HG02938 (cell line): ENCODE measurements around the gene NTN1.
A peak's percentile ranks its signal among the peaks of the same experiment; 100 is the strongest.

Source experiments
- ATAC-seq: cut with Tn5 transposase; IDR thresholded peaks from one replicate; pipeline ENCODE4 v1.9.1; 2021; ENCODE audit warnings: mild to moderate bottlenecking, moderate library complexity; ENCODE audit not compliant: unreplicated experiment

NTN1 gene

GRCh38 chr17:9228408-9229159 lies 207.3 kb downstream of the NTN1 start:
- ATAC-seq: no peak

DNA sequence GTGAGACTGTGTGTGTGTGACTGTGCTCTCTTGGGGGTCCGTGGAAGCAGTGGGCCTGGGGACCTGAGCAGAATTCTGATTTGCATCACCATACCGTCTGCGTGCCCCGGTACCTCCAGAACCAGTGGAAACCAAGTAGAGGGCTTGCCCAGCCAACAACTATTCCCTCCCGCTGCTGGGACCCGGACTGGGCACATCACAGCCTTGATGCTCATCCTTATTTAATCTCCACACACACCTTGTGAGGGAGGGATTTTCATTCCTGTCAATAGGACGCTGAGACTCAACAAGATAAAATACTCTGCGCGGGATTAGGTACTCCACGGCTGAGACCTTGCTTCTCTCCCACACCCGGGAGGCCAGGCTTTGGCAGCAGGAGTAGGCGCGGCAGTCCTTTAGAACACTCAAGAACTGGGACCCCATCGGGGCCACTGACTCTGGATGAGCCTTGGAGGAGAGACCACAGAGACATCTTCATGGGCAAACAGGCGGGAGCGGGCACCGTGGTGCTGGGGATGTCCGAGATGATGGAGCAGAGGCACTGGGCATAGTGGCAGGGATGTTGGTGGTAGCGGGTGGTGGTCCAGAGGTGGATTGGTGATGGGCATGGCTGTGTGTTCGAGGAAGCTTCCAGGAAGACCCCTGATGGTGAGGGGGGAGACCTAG lies 208.0 kb downstream of the NTN1 start:
- ATAC-seq: no peak

DNA sequence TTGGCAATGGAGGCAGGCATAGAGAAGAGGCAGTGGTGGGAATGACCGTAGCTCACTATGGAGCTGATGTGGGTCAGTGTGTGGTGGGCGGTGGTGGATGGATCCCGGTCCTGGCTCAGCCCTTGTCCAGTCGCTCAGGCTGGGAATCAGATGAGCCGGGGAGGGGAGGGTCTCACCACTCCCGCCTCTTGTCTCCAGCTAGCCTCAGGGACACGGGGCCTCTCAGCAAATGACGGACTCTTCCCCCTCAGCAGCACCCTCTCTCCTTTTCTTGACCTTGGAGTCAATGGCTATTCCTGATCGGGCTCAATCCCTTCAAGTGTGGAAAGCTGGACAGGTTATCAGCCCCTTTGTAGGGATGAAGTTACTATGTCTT lies 208.5 kb downstream of the NTN1 start:
- no peak for ATAC-seq

DNA sequence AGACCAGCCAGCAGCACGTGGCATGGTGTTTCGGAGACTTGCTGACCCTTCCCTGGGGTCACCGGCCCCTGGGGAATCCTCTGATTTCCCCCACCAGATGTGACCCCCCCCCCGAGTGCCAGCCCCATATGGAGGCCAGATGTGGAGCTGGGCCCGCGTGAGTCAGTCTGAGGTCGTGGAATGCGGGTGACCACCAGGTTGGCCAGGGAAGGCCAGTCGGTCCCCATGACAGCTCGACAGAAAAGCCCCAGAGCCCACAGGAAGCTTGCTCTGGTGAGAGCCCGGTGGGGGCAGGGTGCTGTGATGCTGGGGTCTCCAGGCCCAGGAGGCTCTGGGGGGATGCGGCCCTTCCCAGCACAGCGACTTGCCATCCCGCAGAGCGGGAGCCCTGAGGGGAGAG lies 209.0 kb downstream of the NTN1 start:
- ATAC-seq: no peak

GRCh38 chr17:9230861-9231260 lies 209.6 kb downstream of the NTN1 start:
- no peak for ATAC-seq

DNA sequence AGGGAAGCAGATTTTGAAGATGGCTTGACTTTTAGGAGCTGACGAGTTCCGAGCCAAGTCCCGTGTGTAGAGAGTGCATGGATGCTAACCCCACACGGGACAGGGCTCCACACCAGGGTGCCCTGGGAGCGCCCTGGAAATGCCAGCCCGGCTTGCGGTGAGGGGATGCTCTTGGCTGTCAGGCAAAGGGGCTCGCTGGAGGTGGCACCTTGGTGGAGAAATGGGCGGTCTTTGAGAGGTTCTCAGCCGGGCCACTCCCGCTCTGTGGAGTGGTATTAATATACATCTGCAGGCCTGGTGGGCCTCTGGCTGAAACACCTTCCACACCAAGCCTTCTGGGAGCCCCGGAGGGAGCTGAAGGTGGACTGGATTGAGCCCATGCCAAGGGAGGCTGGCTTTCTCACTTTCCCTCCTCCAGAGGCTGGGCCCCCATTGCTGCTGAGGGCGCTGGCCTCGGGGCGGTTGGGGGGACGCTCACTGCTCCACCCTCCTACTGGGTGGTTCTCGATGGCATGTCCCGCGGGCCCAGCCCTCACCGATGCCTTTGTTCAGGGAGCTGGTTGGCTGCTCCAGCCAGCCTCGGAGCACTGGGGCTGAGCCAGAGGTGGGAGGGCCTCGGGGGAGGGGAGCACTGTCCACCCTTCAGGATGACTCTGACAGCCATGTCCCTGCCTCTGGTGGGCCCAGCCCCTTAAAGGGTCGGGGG lies 210.3 kb downstream of the NTN1 start:
- no peak for ATAC-seq

GRCh38 chr17:9232155-9232475 lies 210.8 kb downstream of the NTN1 start:
- no peak for ATAC-seq

- ATAC-seq: no peak
Observed at GRCh38 chr17:9232591-9233270, 211.4 kb downstream of the NTN1 start.

- no peak for ATAC-seq
Observed at GRCh38 chr17:9233271-9233599, 211.9 kb downstream of the NTN1 start.

- no peak for ATAC-seq
Observed at GRCh38 chr17:9233761-9234160, 212.5 kb downstream of the NTN1 start.

DNA sequence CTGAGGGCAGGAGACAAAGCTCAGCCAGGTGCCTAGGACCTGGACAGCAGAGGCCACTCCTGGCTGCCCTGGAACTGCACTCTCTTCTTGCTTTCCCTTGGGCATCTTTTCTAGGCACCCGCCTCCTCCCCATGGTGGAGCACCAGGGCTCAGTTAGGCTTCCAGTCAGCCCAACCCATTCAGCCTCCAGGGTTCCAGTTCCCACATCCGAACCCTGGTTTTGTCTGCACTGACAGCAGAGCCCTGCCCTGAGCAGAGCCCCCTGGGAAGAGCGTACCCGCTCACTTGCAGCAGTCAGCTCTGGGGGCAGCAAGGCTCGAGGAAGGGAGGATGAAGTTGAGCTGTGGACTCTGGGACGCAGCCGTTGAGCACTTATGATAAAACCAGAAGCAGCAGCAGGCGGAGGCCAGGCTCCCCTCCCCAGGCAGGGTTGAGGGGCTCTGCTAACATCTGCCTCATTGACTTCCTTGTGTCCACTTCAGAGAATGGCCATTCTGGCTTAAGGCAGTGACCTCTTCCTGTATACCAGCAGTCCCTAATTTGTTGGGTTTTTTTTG lies 213.2 kb downstream of the NTN1 start:
- no peak for ATAC-seq

- no peak for ATAC-seq
Observed at GRCh38 chr17:9235346-9235745, 214.0 kb downstream of the NTN1 start.

GRCh38 chr17:9236286-9237052 lies 215.2 kb downstream of the NTN1 start:
- no peak for ATAC-seq

DNA sequence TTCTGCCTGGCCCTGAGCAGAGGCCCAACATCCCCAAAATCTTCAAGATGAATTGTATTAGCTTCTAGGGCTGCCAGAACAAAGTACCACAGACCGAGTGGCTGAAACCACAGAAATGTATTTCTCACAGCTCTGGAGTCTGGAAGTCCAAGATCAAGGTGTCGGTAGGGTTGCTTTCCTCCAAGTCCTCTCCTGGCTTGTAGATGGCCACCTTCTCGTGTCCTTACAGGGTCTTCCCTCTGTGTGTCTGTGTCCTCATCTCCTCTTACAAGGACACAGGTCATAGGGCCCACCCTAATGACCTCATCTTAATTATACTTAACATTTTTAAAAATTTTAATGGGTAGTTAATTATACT lies 215.7 kb downstream of the NTN1 start:
- no peak for ATAC-seq

GRCh38 chr17:9237661-9238301 lies 216.5 kb downstream of the NTN1 start:
- no peak for ATAC-seq

DNA sequence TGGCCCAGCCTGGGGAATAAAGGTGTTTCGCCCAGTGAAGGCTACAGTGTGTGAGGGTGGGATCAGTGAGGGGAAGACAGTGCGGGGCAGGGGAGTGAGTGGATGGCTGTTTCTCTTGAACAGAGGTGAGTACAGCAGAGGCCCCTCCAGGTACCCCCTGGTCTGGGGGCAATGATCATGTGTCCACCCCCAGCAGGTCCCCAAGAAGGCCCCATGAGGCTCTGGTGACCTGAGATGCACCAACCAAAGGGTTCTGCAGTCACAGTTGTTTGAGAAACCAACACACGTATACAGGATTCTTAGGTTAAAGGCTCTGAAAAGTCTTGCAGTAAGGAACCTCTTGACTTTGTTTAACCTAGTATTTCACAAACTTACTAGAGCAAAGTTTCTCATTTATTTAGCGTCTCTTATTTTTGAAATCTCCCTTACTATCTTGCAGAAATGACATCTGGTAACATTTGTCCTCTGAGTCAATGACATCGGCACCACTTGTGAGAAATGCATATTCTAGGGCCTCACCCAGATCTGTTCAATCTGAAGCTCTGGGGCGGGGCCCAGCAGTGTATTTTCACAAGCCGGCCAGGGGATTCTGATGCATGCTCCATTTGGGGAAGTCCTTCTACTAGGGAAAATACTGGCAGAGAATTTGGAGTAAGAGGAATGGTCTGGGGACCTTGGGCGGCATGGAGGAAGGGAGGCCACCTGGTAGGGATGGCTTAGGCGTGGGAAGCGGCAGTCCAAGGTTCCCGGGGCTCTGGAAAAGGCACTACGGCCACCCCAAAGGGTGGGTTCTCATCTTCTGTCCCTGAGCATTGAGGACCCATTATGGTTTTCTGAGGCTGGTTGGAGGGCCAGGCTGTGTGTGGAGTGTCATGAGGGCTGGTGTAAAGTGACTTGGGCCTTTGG lies 217.3 kb downstream of the NTN1 start:
- no peak for ATAC-seq

DNA sequence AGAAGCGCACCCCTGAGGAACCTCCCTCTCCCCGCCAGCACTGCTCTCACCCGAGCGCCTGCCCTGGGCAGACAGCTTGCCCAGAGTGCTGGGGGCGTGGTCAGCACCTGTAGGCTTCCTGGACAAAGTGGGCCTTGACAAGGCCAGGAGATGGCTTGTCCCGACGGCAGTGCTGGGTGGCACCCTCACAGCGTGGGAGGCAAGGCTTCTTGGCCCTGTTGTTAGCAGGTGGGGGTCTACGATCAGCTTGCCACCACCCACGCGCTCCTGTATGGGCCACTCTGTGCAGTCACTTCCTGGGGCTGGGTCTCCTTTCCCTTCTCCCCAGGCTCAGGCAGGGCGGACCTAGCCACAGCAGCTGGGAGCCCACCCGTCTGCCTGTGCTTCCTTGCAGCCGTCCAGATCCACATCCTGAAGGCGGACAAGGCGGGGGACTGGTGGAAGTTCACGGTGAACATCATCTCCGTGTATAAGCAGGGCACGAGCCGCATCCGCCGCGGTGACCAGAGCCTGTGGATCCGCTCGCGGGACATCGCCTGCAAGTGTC lies 218.0 kb downstream of the NTN1 start:
- no peak for ATAC-seq

GRCh38 chr17:9239793-9240658 lies 218.7 kb downstream of the NTN1 start:
- ATAC-seq: peak; percentile 65
